Ectodermal cell (in vitro differentiated cells): ENCODE measurements around the gene NRSN1.
"Not testable (repeated sequence)": the region's sequence is repeated elsewhere in the genome, so short reads cannot be mapped to it uniquely, and the experiment has no call there.

Experiments
- H3K27ac ChIP-seq: 2 replicates; pipeline ENCODE4 v1.7.0; 2013; ENCODE audit warnings: mild to moderate bottlenecking, low read depth, low read length; ENCODE audit not compliant: insufficient read depth, poor library complexity, severe bottlenecking
- H3K27me3 ChIP-seq: 2 replicates; pipeline ENCODE4 v1.7.0; 2013; ENCODE audit warnings: mild to moderate bottlenecking, low read length; ENCODE audit not compliant: insufficient read depth, control insufficient read depth, poor library complexity, severe bottlenecking
- H3K36me3 ChIP-seq: one replicate; pipeline ENCODE4 v1.7.0; 2013; ENCODE audit warnings: low read length; ENCODE audit not compliant: control insufficient read depth, insufficient read depth
- H3K4me1 ChIP-seq: one replicate; pipeline ENCODE4 v1.7.0; 2013; ENCODE audit warnings: low read length; ENCODE audit not compliant: control insufficient read depth, insufficient read depth
- H3K4me3 ChIP-seq: 2 replicates; pipeline ENCODE4 v1.7.0; 2013; ENCODE audit warnings: low read depth, low read length, control low read depth; ENCODE audit not compliant: insufficient read depth
- H3K9me3 ChIP-seq: 2 replicates; pipeline ENCODE4 v1.7.0; 2013; ENCODE audit warnings: mild to moderate bottlenecking, low read length, moderate library complexity; ENCODE audit not compliant: control insufficient read depth
- WGBS, 2 experiments: methylation state at CpG; one replicate each; pipeline ENCODE4 v1.1.7; 2013; ENCODE audit warnings: missing lambda C conversion rate in 2 of 2; 5-methylcytosine and 5-hydroxymethylcytosine counted together

The NRSN1 gene

DNA sequence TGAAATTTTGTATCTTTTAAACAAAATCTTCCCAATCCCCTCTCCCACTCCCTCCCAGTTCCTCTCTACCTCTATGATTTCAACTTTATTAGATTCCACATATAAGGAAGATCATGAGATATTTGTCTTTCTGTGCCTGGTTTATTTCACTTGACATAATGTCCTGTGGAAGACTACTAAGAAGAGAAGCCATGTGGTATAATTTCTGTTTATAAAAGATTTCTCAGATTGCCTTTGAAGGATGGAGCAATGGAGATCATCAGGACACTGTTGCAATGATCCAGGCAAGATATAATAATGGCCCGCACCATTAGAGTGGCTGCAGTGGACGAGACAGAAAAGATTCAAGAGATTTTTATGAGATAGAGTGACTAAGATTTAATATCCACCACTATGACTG, 13.1 kb downstream of the NRSN1 start:
- Histone ChIP-seq H3K27ac (no peak overlapping the region), H3K36me3 (no peaks in the 10 kb centered on the region), H3K27me3 (no peaks in the 10 kb centered on the region), H3K4me1 (no peaks in the 10 kb centered on the region), H3K4me3 (no peak overlapping the region), H3K9me3 (no peaks in the 10 kb centered on the region)
- WGBS, 2 experiments: 87 to 95% methylated on average over 2 of the region's 2 CpGs

DNA sequence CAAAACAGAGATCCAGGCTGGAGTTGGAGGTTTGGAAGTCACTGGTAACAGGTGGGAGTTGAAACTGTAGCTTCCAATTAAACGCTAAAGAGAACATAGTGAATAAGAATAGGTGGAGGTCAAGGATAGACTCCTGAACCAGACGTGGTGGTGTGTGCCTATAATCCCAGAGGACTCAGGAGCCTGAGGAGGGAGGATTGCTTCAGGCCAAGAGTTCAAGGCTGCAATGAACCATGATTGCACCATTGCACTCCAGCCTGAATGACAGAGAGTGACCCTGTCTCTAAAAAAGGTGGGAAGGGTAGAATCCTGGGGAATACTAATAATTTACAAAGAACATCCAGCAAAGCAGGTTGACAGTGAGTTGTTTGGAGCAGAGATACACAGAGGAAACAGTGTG, 13.6 kb downstream of the NRSN1 start:
- Histone ChIP-seq H3K27ac (no peak overlapping the region), H3K4me3 (no peak overlapping the region), H3K9me3 (no peaks in the 10 kb centered on the region), H3K36me3 (no peaks in the 10 kb centered on the region), H3K4me1 (no peaks in the 10 kb centered on the region), H3K27me3 (no peaks in the 10 kb centered on the region)
- 77% methylated on average over 2 of the region's 2 CpGs for WGBS, 2 experiments

DNA sequence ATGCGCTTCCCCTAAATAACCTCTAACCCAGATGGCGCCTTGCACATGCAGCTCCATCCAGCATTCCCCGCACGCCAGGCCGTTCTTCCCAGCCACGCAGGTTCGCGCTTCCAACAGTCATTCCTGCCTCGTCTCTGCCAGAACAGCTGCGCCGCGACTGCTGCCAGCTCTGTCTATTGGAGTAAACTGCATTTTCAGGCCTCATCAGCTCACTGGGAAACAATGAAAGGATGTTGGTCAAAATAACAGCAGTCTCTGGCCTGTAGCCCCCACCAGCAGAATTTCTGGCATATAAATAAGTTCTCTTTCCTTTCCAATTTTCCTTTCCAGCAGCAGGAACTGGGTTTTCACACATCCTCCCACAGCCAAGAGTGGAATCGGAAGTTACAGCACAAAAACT, 14.6 kb downstream of the NRSN1 start:
- Histone ChIP-seq H3K36me3 (no peaks in the 10 kb centered on the region), H3K27me3 (no peaks in the 10 kb centered on the region), H3K4me1 (no peaks in the 10 kb centered on the region), H3K27ac (no peak overlapping the region), H3K9me3 (no peaks in the 10 kb centered on the region), H3K4me3 (no peak overlapping the region)
- 93 to 96% methylated on average over 13 of the region's 13 CpGs for WGBS, 2 experiments

DNA sequence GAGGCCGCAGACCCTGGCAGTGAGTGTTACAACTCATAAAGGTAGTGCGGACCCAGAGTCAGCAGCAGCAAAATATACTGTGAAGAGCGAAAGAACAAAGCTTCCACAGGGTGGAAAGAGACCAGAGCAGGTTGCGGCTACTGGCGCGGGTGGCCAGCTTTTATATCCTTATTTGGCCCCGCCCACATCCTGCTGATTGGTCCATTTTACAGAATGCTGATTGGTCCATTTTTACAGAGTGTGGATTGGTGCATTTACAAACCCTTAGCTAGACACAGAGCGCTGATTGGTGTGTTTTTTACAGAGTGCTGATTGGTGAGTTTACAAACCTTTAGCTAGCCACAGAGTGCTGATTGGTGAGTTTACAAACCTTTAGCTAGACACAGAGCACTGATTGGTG, 16.7 kb downstream of the NRSN1 start:
- not testable (repeated sequence) for H3K27me3 ChIP-seq, H3K4me3 ChIP-seq, H3K9me3 ChIP-seq, H3K36me3 ChIP-seq, H3K4me1 ChIP-seq, H3K27ac ChIP-seq
- WGBS, 2 experiments: 95 to 96% methylated on average over 8 of the region's 8 CpGs

DNA sequence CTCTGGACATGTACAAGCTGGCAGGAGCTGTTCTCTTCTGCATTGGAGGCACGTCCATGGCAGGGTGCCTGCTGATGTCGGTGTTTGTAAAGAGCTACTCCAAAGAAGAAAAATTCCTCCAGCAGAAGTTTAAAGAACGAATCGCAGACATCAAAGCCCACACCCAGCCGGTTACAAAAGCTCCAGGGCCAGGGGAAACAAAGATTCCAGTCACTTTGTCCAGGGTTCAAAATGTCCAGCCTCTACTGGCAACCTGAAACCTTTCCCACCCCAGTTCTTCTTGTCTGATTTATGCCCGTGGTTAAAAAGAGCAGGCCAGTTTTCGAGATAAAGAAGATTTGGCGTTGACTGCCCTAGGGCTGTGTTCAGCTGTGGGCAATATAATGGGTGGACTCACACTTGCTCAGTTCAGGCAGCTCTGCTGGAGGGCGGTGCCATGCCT, 19.7 kb downstream of the NRSN1 start:
- no peaks in the 10 kb centered on the region for H3K9me3 ChIP-seq
- no peaks in the 10 kb centered on the region for H3K36me3 ChIP-seq
- H3K27ac ChIP-seq: no peak overlapping the region
- H3K4me1 ChIP-seq: no peaks in the 10 kb centered on the region
- H3K27me3 ChIP-seq: no peaks in the 10 kb centered on the region
- 90% methylated on average over 9 of the region's 9 CpGs for WGBS, 2 experiments
- no peak overlapping the region for H3K4me3 ChIP-seq

DNA sequence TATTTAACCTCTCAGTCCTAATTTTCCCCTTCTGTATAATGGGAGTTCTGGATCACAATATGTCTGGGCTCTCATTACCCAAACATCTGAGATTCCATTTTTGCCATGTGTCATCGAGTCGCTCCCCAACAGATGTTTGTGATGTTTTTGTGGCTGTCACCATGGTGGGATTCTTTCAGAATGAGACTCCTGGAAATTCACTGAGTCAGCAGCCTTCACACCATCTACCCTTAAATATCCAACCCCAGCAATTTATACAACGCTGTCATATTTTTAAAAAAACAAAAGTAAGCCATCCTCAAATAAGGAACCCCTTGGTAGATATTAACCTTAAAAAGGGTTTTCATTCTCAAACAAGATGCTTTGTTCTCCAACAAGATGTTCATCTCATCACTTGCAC, 20.9 kb downstream of the NRSN1 start:
- no peaks in the 10 kb centered on the region for H3K27me3 ChIP-seq
- no peaks in the 10 kb centered on the region for H3K9me3 ChIP-seq
- H3K4me3 ChIP-seq: no peak overlapping the region
- no peaks in the 10 kb centered on the region for H3K36me3 ChIP-seq
- WGBS, 2 experiments: 81 to 96% methylated on average over 3 of the region's 3 CpGs
- H3K4me1 ChIP-seq: no peaks in the 10 kb centered on the region
- no peak overlapping the region for H3K27ac ChIP-seq

DNA sequence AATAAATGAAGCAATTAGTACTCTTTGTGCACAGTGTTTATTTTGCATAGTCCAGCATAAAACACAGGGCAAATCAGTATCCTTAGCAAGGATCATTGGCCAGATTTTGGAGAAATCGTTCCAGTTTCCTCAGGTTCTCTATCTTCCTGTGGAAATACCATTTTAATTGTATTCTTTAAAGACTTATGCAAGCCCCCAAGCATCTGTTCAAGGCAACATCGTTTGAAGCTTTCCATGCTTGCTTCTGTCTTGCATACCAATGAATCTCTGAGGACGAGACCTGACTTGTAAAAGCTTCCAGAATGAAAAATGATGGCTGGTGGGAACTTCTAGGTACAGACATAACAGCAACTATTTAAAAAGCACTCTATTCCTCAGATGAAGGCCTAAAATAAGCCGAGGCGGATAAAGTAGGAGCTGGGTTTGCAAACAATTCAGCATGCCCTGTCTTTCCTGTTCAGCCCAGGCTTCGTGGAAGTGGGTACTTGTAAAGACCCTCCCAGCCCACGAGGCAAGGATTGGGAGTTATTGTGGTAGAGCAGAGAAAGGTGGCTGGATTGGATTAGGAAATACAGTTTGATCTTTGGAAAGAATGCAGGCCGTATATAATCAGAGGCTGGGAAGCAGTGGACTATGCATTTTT, 21.6 kb downstream of the NRSN1 start:
- WGBS, 2 experiments: 87% methylated on average over 8 of the region's 8 CpGs
- H3K36me3 ChIP-seq: no peaks in the 10 kb centered on the region
- no peaks in the 10 kb centered on the region for H3K4me1 ChIP-seq
- H3K9me3 ChIP-seq: no peaks in the 10 kb centered on the region
- no peak overlapping the region for H3K27ac ChIP-seq
- no peak overlapping the region for H3K4me3 ChIP-seq
- no peaks in the 10 kb centered on the region for H3K27me3 ChIP-seq

DNA sequence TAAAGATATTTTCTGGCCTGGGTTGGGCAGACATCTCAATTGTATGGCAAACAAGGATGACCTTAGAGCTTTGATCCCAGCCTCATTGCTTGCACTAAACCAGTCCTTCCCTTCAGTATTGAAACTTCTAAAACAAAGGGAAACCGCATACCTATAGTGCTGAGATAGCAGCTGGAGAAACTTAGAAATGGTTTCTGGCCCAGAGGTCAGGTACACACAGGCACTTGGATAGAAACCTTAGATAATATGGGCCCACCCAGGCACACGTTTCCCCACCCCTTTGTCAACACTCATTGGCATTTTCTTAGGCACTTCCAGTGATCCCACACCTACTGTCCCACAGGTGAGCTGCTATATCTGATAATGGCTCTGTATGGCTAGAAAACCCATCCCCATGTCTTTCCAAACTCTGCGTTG, 22.1 kb downstream of the NRSN1 start:
- no peak overlapping the region for H3K27ac ChIP-seq
- 92 to 93% methylated on average over 3 of the region's 3 CpGs for WGBS, 2 experiments

DNA sequence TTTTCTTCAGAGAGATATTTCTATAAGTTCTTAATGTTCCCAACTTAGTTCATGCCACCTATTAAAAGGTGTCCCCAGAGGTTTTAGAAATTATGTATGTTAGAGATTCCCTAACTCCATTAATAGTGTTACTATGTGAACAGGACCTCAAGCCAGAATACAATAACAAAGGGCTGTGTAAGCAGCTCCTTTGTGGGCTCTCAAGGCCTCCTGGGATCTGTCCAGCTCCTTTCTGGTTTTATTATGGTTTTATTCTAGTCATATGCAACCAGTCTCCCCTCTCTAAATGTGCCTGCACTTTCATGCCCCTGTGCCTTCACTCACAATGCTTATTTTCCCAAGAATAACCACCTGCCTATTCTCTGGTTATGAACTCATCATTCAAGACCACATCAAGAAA, 22.7 kb downstream of the NRSN1 start:
- Histone ChIP-seq H3K4me1 (no peaks in the 10 kb centered on the region), H3K36me3 (no peaks in the 10 kb centered on the region), H3K9me3 (no peaks in the 10 kb centered on the region), H3K27me3 (no peaks in the 10 kb centered on the region), H3K4me3 (no peak overlapping the region), H3K27ac (no peak overlapping the region)

More for the DNA sequence above, 22.1 kb downstream of the NRSN1 start:
- Histone ChIP-seq H3K4me3 (no peak overlapping the region), H3K36me3 (no peaks in the 10 kb centered on the region), H3K9me3 (no peaks in the 10 kb centered on the region), H3K27me3 (no peaks in the 10 kb centered on the region), H3K4me1 (no peaks in the 10 kb centered on the region)

DNA sequence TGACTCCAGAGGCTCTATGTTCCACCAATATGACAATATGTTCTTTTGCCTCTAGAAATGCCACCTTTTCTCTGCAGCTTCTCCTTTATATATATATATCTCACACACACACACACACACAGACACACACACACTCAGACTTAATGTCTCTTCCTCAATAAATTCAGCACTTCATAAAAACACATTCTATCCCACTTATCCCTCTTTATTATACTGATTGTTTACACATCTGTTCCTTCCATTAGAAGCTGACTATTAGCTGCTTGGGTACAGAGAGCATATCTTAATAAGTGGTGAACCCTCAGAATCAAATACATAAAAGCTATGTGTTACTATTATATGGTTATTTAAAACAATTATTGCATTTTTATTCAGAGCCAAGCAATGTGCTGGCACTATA, 23.3 kb downstream of the NRSN1 start:
- Histone ChIP-seq H3K27ac (no peak overlapping the region), H3K4me3 (no peak overlapping the region), H3K27me3 (no peaks in the 10 kb centered on the region), H3K9me3 (no peaks in the 10 kb centered on the region), H3K4me1 (no peaks in the 10 kb centered on the region), H3K36me3 (no peaks in the 10 kb centered on the region)

DNA sequence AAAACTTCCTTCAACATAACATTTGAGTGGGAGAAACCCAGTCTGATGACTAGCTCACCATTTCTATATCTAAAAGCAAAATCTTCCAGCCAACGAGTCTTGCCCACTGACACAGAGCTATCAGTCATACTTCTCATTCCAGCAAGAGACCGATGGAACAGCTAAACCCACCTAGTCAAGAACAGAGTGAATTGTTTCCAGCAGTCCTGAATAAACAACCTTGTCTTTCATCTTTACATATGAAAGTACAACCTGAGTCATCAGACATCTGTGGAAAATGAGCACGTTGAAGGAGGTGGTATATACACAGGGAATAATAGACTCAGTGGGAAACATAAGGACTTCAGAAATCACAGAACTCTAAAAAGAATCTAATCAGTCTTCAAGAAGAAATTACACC, 23.8 kb downstream of the NRSN1 start:
- H3K27me3 ChIP-seq: no peaks in the 10 kb centered on the region
- 84 to 92% methylated on average over 2 of the region's 3 CpGs for WGBS, 2 experiments
- no peaks in the 10 kb centered on the region for H3K4me1 ChIP-seq
- H3K27ac ChIP-seq: no peak overlapping the region
- H3K9me3 ChIP-seq: no peaks in the 10 kb centered on the region
- no peaks in the 10 kb centered on the region for H3K36me3 ChIP-seq
- H3K4me3 ChIP-seq: no peak overlapping the region
